CD4-positive, alpha-beta T cell treated with Interleukin-10 for 1 hour (primary cell): ENCODE results near the gene RIF1.

Experiments used
- DNase-seq: peaks from one replicate; pipeline ENCODE4 v3.0.0-alpha.2; 2020

RIF1 gene, protein sequence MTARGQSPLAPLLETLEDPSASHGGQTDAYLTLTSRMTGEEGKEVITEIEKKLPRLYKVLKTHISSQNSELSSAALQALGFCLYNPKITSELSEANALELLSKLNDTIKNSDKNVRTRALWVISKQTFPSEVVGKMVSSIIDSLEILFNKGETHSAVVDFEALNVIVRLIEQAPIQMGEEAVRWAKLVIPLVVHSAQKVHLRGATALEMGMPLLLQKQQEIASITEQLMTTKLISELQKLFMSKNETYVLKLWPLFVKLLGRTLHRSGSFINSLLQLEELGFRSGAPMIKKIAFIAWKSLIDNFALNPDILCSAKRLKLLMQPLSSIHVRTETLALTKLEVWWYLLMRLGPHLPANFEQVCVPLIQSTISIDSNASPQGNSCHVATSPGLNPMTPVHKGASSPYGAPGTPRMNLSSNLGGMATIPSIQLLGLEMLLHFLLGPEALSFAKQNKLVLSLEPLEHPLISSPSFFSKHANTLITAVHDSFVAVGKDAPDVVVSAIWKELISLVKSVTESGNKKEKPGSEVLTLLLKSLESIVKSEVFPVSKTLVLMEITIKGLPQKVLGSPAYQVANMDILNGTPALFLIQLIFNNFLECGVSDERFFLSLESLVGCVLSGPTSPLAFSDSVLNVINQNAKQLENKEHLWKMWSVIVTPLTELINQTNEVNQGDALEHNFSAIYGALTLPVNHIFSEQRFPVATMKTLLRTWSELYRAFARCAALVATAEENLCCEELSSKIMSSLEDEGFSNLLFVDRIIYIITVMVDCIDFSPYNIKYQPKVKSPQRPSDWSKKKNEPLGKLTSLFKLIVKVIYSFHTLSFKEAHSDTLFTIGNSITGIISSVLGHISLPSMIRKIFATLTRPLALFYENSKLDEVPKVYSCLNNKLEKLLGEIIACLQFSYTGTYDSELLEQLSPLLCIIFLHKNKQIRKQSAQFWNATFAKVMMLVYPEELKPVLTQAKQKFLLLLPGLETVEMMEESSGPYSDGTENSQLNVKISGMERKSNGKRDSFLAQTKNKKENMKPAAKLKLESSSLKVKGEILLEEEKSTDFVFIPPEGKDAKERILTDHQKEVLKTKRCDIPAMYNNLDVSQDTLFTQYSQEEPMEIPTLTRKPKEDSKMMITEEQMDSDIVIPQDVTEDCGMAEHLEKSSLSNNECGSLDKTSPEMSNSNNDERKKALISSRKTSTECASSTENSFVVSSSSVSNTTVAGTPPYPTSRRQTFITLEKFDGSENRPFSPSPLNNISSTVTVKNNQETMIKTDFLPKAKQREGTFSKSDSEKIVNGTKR (N-terminal part only)

GRCh38 chr2:151409601-151410484, at the start of gene RIF1:
RIF1 (plus strand) TSS chr2:151409902; CDS start chr2:151410424, 522 bp downstream.
- peak; percentile 77 for DNase-seq

DNA sequence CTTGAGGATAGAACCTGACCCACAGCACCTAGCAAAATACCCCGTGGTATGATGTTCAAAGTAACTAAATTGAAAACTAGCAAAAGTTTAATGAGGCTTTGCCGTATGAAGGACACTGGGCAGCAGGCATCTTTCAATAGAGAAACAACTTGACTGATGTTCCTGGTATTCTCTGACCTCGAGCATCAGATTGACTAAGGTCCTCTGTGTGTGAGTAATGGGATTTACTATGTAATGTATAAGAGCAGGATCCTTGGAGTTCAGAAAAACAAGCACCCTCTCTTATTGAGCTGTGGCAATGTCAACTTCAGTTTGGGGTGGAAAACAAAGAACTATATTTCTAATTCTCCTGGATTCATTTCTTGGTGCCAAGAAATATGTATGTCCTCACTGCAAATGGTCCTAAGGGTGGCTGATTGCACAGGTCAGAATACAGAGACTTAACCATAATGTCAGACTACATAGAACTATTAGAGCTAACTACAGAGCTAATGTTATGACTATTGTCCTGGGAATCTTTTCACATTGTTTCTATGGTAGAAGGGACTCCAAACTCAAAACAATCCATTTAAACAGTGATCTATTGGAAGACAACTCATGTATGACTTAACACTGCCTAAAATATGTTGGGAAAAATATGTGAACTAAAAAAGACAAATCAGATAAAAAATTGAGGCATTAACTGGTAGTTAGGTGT, 47.9 kb upstream of the RIF1 start:
- no peak for DNase-seq

GRCh38 chr2:151363709-151364108, 46.0 kb upstream of the RIF1 start:
- peak; percentile 3 for DNase-seq

DNA sequence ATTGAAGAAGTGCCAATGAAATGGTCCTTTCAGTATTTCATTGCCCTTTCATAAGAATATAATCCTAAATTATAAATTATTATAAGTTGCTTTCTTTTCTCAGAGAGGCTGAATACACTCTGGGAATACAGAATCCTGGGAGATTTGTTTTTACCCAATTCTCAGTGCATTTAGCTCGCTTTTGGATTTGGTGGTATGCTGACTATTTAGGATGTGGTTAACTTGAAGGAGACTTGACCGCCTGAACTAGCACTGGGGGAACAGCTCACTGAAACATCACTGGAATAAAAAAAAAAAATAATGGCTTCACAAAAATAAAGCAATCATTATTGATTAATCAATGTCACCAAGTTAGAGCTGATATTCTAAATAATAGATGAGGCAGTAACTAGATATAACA, 42.1 kb upstream of the RIF1 start:
- no peak for DNase-seq

DNA sequence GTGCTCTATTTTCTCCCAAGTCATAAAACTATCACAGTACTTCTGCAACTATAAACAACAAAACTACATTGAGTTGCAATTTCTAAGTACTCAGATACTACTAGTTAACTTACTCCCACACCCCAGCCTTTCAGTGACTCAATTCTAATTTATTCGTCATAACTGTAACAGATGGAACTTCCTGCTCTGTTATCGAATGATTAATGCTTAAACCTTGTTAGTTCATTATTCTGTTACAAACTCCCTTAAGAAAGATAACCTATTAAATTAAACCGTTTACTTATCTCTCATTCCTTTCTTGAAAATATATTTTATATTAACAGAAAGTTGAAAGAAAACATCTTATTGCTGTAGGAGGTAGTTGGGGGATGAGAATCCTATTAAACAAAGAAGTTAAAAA, 35.3 kb upstream of the RIF1 start:
- no peak for DNase-seq

DNA sequence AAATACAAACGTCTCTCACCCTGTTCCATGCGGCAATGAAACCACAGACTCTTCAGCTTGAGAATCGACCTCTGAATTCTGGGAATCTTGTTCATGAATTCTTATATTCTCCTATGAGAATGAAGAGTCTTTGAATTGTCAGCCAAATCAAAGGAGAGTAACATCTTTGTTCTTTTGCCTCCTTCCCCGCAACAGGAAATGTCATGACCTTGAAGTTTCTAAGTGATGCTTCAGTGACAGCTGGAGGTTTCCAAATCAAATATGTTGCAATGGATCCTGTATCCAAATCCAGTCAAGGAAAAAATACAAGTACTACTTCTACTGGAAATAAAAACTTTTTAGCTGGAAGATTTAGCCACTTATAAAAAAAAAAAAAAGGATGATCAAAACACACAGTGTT, 30.5 kb upstream of the RIF1 start:
- DNase-seq, result no peak

GRCh38 chr2:151380580-151381235, 29.0 kb upstream of the RIF1 start:
- DNase-seq, result no peak

- no peak for DNase-seq
These were observed 28.4 kb upstream of the RIF1 start for GRCh38 chr2:151381266-151381665.

DNA sequence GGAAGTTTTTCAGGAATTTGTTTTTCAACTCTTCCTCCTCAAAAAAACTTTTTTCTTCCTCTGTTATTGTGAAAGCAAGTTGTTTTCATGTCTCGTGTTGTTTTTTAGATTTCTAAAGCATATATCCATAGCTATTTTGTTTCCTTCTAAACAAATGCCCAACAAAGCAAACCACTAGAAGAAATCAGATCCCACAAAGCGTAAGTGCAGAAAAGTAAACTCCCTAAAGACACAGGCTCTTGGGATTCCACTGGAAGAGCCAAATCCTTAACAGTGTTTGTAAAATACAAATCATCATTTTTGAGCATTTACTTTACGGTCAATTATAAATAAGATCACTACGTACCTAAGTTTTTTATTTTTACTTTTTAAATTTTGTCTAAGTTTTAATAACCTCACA, 21.7 kb upstream of the RIF1 start:
- DNase-seq, result no peak

- no peak for DNase-seq
These were observed 18.3 kb upstream of the RIF1 start for GRCh38 chr2:151391436-151391835.

DNA sequence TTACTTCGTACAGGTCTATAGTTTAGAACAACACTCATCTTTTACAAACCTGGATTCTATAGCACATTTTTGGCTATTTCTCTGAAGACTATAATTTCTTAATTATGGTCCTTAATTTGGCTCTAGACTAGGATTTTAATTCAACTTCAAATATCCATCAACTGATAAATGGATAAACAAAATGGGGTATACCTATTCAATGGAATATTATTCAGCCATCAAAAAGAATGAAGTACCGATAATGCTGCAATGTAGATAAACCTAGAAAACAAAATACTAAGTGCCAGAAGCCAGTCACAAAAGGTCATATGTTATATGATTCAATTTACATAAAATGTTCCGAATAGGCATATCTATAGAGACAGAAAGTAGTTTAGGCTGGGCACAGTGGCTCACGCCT, 15.2 kb upstream of the RIF1 start:
- no peak for DNase-seq

DNA sequence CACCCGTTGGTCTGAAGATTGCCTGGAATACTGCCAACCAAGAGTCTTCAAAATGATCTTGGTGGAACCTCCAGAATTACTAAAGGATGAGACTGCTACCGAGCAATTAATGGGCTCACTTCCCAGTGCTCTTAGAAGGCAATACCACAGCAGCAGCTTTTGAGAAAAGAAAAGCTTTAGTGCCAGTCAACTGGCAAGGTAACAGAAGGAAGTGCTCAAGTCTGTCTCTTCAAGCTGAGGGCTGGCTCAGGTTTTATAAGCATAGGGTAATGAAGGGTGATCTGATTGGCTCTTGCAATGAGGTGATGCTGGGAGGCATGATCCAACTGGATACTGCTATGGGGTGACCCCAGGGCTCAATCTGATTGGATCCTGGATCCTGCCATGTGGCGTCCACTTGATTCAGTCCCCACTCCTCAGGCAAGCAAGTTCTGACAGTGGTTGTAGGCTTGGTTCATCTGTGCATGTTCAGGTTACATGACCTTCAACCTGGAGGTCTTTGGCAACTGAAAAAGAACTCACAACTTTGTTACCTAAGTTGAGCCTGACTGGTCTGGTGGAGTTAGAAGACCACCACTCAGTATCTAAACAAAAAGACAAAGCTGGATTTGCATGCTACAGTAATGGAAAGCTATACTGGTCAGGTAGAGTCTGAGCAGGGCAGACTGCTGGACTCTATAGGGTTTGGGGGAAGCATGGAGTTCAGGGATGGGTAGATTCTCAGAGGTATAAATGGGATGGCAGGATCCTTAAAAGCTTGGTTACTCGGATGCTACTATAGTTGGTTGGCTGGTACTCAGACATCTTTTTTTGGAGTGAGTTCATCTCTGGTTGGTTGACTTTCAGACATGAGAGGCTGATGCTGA, 14.0 kb upstream of the RIF1 start:
- no peak for DNase-seq

- no peak for DNase-seq
These were observed 9.7 kb upstream of the RIF1 start for GRCh38 chr2:151399981-151400380.

GRCh38 chr2:151401149-151401548, 8.6 kb upstream of the RIF1 start:
- no peak for DNase-seq

GRCh38 chr2:151403914-151404313, 5.8 kb upstream of the RIF1 start:
- no peak for DNase-seq

DNA sequence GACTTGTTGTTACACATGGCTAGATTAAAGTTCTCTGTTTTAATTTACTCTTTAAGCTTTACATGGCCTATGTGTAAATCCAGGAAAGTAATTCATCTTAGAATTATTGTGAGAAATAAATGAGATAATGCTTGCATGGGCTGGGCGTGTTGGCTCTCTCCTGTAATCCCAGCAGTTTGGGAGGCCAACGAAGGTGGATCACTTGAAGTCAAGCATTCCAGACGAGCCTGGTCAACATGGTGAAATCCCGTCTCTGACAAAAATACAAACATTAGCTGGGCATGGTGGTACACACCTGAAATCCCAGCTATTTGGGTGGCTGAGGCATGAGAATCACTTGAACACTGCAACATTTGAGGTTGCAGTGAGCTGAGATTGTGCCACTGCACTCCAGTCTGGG, 4.3 kb upstream of the RIF1 start:
- no peak for DNase-seq

DNA sequence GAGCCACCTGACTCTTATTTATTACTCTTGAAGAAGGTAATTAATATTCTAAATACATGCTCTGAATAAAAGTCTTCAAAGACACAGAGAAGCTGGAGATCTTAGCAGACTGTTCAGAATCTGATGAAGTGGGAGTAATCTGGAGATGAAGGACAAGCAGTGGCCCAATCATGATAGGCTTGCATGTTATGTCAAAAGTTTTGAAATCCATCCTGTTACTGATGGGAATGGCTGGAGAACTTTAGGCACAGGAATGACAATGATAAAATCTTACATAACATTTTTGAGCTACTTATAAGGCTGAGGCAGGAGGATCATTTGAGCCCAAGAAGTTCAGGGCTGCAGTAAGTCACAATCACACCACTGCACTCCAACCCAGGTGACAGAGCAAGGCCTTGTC, 2.4 kb upstream of the RIF1 start:
- DNase-seq, result no peak

- no peak for DNase-seq
These were observed 708 bp upstream of the RIF1 start for GRCh38 chr2:151408788-151409600.

GRCh38 chr2:151410485-151410834, 758 bp downstream of the RIF1 start:
- peak; percentile 42 for DNase-seq
